ENCODE measurements around the gene CENPT. TPM values are rescaled to one million over a fixed set of nuclear protein-coding genes. Genes with fewer than 3 reads are reported as not detected.
A peak's percentile ranks its signal among the peaks of the same experiment; 100 is the strongest.
"Not testable (repeated sequence)": the region's sequence is repeated elsewhere in the genome, so short reads cannot be mapped to it uniquely, and the experiment has no call there.

CENPT gene
- total and polyA plus RNA-seq, 2 donors (not counting 1 experiment from before 2014, with no cell fraction given) = 75.0 to 169 TPM

DNA sequence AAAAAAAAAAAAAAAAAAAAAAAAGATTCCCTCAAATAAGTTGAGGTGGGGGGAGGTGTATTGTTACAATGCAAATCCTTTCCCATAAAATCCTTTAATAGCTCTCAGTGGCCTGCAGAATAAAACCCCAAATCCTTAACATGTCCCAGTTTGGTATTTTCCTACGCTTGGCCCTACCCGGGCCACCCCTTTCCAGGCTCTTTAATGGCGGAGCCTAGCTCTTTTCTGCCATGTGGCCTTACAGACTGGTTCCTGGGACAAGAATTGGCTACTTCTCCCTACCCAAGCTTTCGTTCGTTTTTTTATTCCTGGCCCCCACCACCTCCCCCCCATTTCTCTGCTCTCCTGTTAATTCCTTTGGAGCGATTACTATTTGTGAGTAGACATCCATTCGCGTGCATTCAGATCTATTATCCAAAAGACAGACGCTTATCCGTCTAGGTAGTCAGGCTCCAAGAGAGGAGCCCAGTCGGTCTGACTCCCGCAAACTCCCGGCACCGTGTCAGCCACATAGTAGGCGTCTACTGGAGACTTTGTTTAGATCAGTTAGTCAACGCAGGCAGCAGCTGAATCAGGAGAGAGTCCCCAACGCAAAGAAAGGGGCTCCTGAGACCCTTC is 6.2 kb downstream of the CENPT start:
- Histone ChIP-seq H2AFZ (ENCODE audit: insufficient read depth, low read depth, low read length, poor library complexity, severe bottlenecking) (peak overlapping the region; percentile 99), H4K20me1 (ENCODE audit: control insufficient read depth, insufficient read depth, low read length, poor library complexity, severe bottlenecking) (peaks cover 15% of the 10 kb centered on the region), H3K9ac (ENCODE audit: low read length) (peak overlapping the region; percentile 83), H3K4me1 (ENCODE audit: control insufficient read depth in 2 of 2, insufficient read depth in 2 of 2, low read length in 2 of 2) (peaks cover 31 to 41% of the 10 kb centered on the region in 2 donors), H3K79me2 (ENCODE audit: control insufficient read depth, insufficient read depth, low read length) (peaks cover 22% of the 10 kb centered on the region), H3K4me3 (ENCODE audit: control extremely low read depth in 1 of 5, extremely low read depth in 1 of 5, insufficient read depth in 1 of 5, low read depth in 2 of 5, low read length in 4 of 5) (peak overlapping the region in 2 of 5 experiments; percentile 74 to 91), H3K27me3 (replicated peaks in 1 of 4; ENCODE audit: control extremely low read depth in 1 of 4, control insufficient read depth in 3 of 4, insufficient read depth in 4 of 4, low read length in 3 of 4) (no peaks in the 10 kb centered on the region), H3K36me3 (replicated peaks in 1 of 2; ENCODE audit: control extremely low read depth in 1 of 2, control insufficient read depth in 1 of 2, extremely low read depth in 1 of 2, insufficient read depth in 2 of 2, low read length in 1 of 2) (no peaks in the 10 kb centered on the region), H3K9me3 (ENCODE audit: control extremely low read depth in 1 of 3, control insufficient read depth in 2 of 3, insufficient read depth in 1 of 3, low read length in 2 of 3) (peaks cover 0 to 5% (median 0%) of the 10 kb centered on the region in 3 donors), H3K4me2 (replicated peaks; ENCODE audit: low read depth, low read length, poor library complexity, severe bottlenecking) (peak overlapping the region; percentile 97), H3K27ac (ENCODE audit: low read length in 2 of 2) (peak overlapping the region; percentile 87 to 96)
- ATAC-seq (ENCODE audit: low read depth) (no peak), DNase-seq (no peak)
- POLR2A ChIA-PET = interaction anchor here (0.6 kb wide), 1 partner anchor 1485 kb away, joined by 6 read pairs; no protein-coding TSS in a partner anchor
- Mint-ChIP-seq H3K9me3 (ENCODE audit: insufficient read depth) (no peaks in the 10 kb centered on the region), H3K27me3 (no peaks in the 10 kb centered on the region), H3K4me3 (peak overlapping the region; percentile 96), H3K27ac (peak overlapping the region; percentile 98), H3K4me1 (peaks cover 36% of the 10 kb centered on the region)
- 78% methylated on average over 17 of the region's 17 CpGs for WGBS (ENCODE audit: insufficient coverage)
- intact Hi-C loops (cut with micrococcal nuclease) = loop anchor here (1.0 to 10.0 kb wide), 2 partner anchors 25 to 1087 kb away; partner anchors contain the start of gene DYNC1LI2
- no peak for TF ChIP-seq EZH2 (IDR thresholded peaks at IDR 0.05; ENCODE audit: borderline replicate concordance, insufficient read depth, low read depth, low read length, poor library complexity, severe bottlenecking)
- TF ChIP-seq, protein P1, sequence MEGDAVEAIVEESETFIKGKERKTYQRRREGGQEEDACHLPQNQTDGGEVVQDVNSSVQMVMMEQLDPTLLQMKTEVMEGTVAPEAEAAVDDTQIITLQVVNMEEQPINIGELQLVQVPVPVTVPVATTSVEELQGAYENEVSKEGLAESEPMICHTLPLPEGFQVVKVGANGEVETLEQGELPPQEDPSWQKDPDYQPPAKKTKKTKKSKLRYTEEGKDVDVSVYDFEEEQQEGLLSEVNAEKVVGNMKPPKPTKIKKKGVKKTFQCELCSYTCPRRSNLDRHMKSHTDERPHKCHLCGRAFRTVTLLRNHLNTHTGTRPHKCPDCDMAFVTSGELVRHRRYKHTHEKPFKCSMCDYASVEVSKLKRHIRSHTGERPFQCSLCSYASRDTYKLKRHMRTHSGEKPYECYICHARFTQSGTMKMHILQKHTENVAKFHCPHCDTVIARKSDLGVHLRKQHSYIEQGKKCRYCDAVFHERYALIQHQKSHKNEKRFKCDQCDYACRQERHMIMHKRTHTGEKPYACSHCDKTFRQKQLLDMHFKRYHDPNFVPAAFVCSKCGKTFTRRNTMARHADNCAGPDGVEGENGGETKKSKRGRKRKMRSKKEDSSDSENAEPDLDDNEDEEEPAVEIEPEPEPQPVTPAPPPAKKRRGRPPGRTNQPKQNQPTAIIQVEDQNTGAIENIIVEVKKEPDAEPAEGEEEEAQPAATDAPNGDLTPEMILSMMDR (IDR thresholded peaks at IDR 0.05) = no peak
- CTCF ChIA-PET = interaction anchor here (0.6 to 2.6 kb wide), 6 partner anchors 25 to 212 kb away, joined by 3 to 20 read pairs (median 4); no protein-coding TSS in a partner anchor

DNA sequence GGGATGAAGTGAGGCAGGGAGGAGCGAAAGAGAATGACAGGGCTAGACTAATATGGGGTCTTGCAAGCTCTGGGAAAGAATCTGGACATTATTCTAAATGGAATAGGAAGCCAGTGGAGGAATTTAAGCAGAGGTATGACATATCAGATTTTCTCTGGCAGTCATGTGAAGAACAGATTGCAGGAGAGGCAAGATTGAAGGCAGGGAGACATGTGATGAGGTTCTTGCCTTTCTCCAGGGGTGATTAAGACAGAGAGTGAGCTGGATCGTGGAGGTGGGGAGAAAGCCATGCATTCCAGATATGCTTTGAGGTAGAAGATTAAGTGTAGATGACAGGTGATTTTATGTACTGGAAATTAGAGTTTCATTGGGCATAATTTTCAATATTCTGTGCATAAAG is 9.7 kb downstream of the CENPT start:
- H2AFZ ChIP-seq (ENCODE audit: insufficient read depth, low read depth, low read length, poor library complexity, severe bottlenecking) = no peak overlapping the region
- no peak overlapping the region for H3K4me3 ChIP-seq (ENCODE audit: control extremely low read depth in 1 of 5, extremely low read depth in 1 of 5, insufficient read depth in 1 of 5, low read depth in 2 of 5, low read length in 4 of 5)
- H3K4me1 ChIP-seq (ENCODE audit: control insufficient read depth in 2 of 2, insufficient read depth in 2 of 2, low read length in 2 of 2) = peaks cover 15 to 20% of the 10 kb centered on the region in 2 donors
- no peak for ATAC-seq (ENCODE audit: low read depth)
- 79% methylated on average over 2 of the region's 2 CpGs for WGBS (ENCODE audit: insufficient coverage)
- ChIA-PET POLR2A (interaction anchor here (0.7 kb wide), 2 partner anchors 21 to 101 kb away, joined by 3 read pairs; no protein-coding TSS in a partner anchor), CTCF (interaction anchor here (0.9 to 1.4 kb wide), 2 partner anchors 21 to 358 kb away, joined by 3 to 9 read pairs; no protein-coding TSS in a partner anchor)
- Mint-ChIP-seq H3K4me3 (no peak overlapping the region), H3K4me1 (peaks cover 18% of the 10 kb centered on the region), H3K27me3 (no peaks in the 10 kb centered on the region), H3K27ac (no peak overlapping the region), H3K9me3 (ENCODE audit: insufficient read depth) (no peaks in the 10 kb centered on the region)
- intact Hi-C loops (cut with micrococcal nuclease) = no loop called here
- no peak overlapping the region for H3K27ac ChIP-seq (ENCODE audit: low read length in 2 of 2)
- TF ChIP-seq, protein P1 (IDR thresholded peaks at IDR 0.05) = no peak
- TF ChIP-seq EZH2 (IDR thresholded peaks at IDR 0.05; ENCODE audit: borderline replicate concordance, insufficient read depth, low read depth, low read length, poor library complexity, severe bottlenecking) = no peak
- no peaks in the 10 kb centered on the region for H4K20me1 ChIP-seq (ENCODE audit: control insufficient read depth, insufficient read depth, low read length, poor library complexity, severe bottlenecking)
- H3K79me2 ChIP-seq (ENCODE audit: control insufficient read depth, insufficient read depth, low read length) = peaks cover 14% of the 10 kb centered on the region
- H3K9me3 ChIP-seq (ENCODE audit: control extremely low read depth in 1 of 3, control insufficient read depth in 2 of 3, insufficient read depth in 1 of 3, low read length in 2 of 3) = peaks cover 0 to 2% (median 0%) of the 10 kb centered on the region in 3 donors
- no peak for DNase-seq
- no peaks in the 10 kb centered on the region for H3K36me3 ChIP-seq (replicated peaks in 1 of 2; ENCODE audit: control extremely low read depth in 1 of 2, control insufficient read depth in 1 of 2, extremely low read depth in 1 of 2, insufficient read depth in 2 of 2, low read length in 1 of 2)
- no peak overlapping the region for H3K9ac ChIP-seq (ENCODE audit: low read length)
- H3K4me2 ChIP-seq (replicated peaks; ENCODE audit: low read depth, low read length, poor library complexity, severe bottlenecking) = no peak overlapping the region
- no peaks in the 10 kb centered on the region for H3K27me3 ChIP-seq (replicated peaks in 1 of 4; ENCODE audit: control extremely low read depth in 1 of 4, control insufficient read depth in 3 of 4, insufficient read depth in 4 of 4, low read length in 3 of 4)

DNA sequence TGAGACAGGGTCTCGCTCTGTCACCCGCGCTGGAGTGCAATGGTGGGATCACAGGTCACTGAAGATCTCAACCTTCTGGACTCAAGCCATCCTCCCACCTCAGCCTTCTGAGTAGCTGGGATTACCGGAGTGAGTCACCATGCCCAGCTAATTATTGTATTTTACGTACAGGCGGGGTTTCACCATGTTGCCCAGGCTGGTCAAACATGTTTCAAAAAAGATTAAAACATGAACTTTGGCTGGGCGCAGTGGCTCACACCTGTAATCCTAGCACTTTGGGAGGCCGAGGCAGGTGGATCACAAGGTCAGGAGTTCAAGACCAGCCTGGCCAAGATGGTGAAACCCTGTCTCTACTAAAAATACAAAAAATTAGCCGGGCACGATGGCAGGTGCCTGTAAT is 10.3 kb downstream of the CENPT start:
- 83% methylated on average over 8 of the region's 10 CpGs for WGBS (ENCODE audit: insufficient coverage)
- Histone ChIP-seq H3K79me2 (ENCODE audit: control insufficient read depth, insufficient read depth, low read length) (peaks cover 16% of the 10 kb centered on the region), H3K4me1 (ENCODE audit: control insufficient read depth in 2 of 2, insufficient read depth in 2 of 2, low read length in 2 of 2) (peaks cover 16 to 21% of the 10 kb centered on the region in 2 donors)
- H2AFZ ChIP-seq (ENCODE audit: insufficient read depth, low read depth, low read length, poor library complexity, severe bottlenecking); ATAC-seq (ENCODE audit: low read depth); H3K27ac ChIP-seq (ENCODE audit: low read length in 2 of 2); H3K4me3 Mint-ChIP-seq; H3K27me3 Mint-ChIP-seq; H3K36me3 ChIP-seq (replicated peaks in 1 of 2; ENCODE audit: control extremely low read depth in 1 of 2, control insufficient read depth in 1 of 2, extremely low read depth in 1 of 2, insufficient read depth in 2 of 2, low read length in 1 of 2); H4K20me1 ChIP-seq (ENCODE audit: control insufficient read depth, insufficient read depth, low read length, poor library complexity, severe bottlenecking); H3K4me2 ChIP-seq (replicated peaks; ENCODE audit: low read depth, low read length, poor library complexity, severe bottlenecking); DNase-seq; H3K27me3 ChIP-seq (replicated peaks in 1 of 4; ENCODE audit: control extremely low read depth in 1 of 4, control insufficient read depth in 3 of 4, insufficient read depth in 4 of 4, low read length in 3 of 4); H3K9me3 ChIP-seq (ENCODE audit: control extremely low read depth in 1 of 3, control insufficient read depth in 2 of 3, insufficient read depth in 1 of 3, low read length in 2 of 3); H3K4me3 ChIP-seq (ENCODE audit: control extremely low read depth in 1 of 5, extremely low read depth in 1 of 5, insufficient read depth in 1 of 5, low read depth in 2 of 5, low read length in 4 of 5); intact Hi-C loops (cut with micrococcal nuclease); H3K27ac Mint-ChIP-seq; H3K9me3 Mint-ChIP-seq (ENCODE audit: insufficient read depth); H3K9ac ChIP-seq (ENCODE audit: low read length): not testable (repeated sequence)
- peaks cover 21% of the 10 kb centered on the region for H3K4me1 Mint-ChIP-seq
- ChIA-PET POLR2A (interaction anchor here (0.7 kb wide), 1 partner anchor 102 kb away, joined by 3 read pairs; no protein-coding TSS in a partner anchor), CTCF (interaction anchor here (0.9 to 1.4 kb wide), 2 partner anchors 21 to 358 kb away, joined by 3 to 9 read pairs; no protein-coding TSS in a partner anchor)
